ENCODE results near the gene CCT2. TPM values are rescaled to one million over a fixed set of nuclear protein-coding genes. Genes with fewer than 3 reads are reported as not detected.

Gene CCT2
- total and polyA plus RNA-seq, 2 of the 4 experiments (the other 2 are of a cell fraction) = 194 to 651 TPM

DNA sequence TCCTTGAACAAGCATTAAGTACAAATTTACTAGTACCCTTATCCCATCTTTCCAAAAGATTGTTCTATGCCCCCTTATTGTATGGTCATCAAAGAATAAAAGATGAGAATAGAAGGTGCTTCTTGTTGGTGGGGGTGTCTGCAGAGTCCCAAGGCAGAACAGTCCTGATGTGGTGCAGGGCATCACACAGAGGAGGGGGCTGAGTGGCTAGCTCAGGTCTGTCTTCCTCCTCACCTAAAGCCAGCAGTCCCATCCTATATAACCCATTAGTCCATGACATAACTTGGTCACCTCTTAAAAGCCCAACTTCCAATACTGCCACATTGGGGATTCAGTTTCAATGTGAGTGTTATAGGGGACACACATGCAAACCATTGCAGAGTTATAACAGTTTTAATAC lies 15.5 kb downstream of the CCT2 start:
- dilution Hi-C loops (cut with HindIII; ENCODE audit: low sequenced_read_pairs, unreplicated experiment) = no loop called here
- no peak for TF ChIP-seq POLR2A (IDR thresholded peaks at IDR 0.05; ENCODE audit: low read depth, low read length)
- no peak for TF ChIP-seq MXI1 (IDR thresholded peaks at IDR 0.05; ENCODE audit: borderline replicate concordance, low read depth, low read length)
- no peak for TF ChIP-seq NFE2L2 (IDR thresholded peaks at IDR 0.05; ENCODE audit: low read depth, low read length)
- TF ChIP-seq MAFK (IDR thresholded peaks at IDR 0.05; ENCODE audit: low read depth, low read length) = no peak
- TF ChIP-seq, protein P1, sequence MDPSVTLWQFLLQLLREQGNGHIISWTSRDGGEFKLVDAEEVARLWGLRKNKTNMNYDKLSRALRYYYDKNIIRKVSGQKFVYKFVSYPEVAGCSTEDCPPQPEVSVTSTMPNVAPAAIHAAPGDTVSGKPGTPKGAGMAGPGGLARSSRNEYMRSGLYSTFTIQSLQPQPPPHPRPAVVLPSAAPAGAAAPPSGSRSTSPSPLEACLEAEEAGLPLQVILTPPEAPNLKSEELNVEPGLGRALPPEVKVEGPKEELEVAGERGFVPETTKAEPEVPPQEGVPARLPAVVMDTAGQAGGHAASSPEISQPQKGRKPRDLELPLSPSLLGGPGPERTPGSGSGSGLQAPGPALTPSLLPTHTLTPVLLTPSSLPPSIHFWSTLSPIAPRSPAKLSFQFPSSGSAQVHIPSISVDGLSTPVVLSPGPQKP (IDR thresholded peaks at IDR 0.05; ENCODE audit: borderline replicate concordance, low read depth, low read length) = no peak
- TF ChIP-seq FOS (IDR thresholded peaks at IDR 0.05; ENCODE audit: low read depth, low read length) = no peak
- TF ChIP-seq RAD21 (IDR thresholded peaks at IDR 0.05; ENCODE audit: low read length) = no peak
- TF ChIP-seq BHLHE40 (IDR thresholded peaks at IDR 0.05; ENCODE audit: low read depth, low read length) = no peak
- no peak for TF ChIP-seq MAZ (IDR thresholded peaks at IDR 0.05; ENCODE audit: borderline replicate concordance, low read depth, low read length)
- no peak for TF ChIP-seq CHD1 (IDR thresholded peaks at IDR 0.05; ENCODE audit: low read depth, low read length)
- no peak for TF ChIP-seq SMC3 (IDR thresholded peaks at IDR 0.05; ENCODE audit: low read depth, low read length)
- no peak for TF ChIP-seq CEBPB (IDR thresholded peaks at IDR 0.05; ENCODE audit: low read depth, low read length)
- TF ChIP-seq RCOR1 (IDR thresholded peaks at IDR 0.05; ENCODE audit: insufficient replicate concordance, low read length) = no peak
- TF ChIP-seq, protein P2, sequence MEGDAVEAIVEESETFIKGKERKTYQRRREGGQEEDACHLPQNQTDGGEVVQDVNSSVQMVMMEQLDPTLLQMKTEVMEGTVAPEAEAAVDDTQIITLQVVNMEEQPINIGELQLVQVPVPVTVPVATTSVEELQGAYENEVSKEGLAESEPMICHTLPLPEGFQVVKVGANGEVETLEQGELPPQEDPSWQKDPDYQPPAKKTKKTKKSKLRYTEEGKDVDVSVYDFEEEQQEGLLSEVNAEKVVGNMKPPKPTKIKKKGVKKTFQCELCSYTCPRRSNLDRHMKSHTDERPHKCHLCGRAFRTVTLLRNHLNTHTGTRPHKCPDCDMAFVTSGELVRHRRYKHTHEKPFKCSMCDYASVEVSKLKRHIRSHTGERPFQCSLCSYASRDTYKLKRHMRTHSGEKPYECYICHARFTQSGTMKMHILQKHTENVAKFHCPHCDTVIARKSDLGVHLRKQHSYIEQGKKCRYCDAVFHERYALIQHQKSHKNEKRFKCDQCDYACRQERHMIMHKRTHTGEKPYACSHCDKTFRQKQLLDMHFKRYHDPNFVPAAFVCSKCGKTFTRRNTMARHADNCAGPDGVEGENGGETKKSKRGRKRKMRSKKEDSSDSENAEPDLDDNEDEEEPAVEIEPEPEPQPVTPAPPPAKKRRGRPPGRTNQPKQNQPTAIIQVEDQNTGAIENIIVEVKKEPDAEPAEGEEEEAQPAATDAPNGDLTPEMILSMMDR (conservative IDR thresholded peaks at IDR 0.05; ENCODE audit: low read depth, low read length) = no peak
- TF ChIP-seq, protein P3, sequence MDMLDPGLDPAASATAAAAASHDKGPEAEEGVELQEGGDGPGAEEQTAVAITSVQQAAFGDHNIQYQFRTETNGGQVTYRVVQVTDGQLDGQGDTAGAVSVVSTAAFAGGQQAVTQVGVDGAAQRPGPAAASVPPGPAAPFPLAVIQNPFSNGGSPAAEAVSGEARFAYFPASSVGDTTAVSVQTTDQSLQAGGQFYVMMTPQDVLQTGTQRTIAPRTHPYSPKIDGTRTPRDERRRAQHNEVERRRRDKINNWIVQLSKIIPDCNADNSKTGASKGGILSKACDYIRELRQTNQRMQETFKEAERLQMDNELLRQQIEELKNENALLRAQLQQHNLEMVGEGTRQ (IDR thresholded peaks at IDR 0.05; ENCODE audit: low read depth, low read length) = no peak
- TF ChIP-seq RFX5 (IDR thresholded peaks at IDR 0.05; ENCODE audit: low read depth, low read length) = no peak
- CTCF ChIA-PET = no interaction called here

More for the DNA sequence above, 15.5 kb downstream of the CCT2 start:
- Histone ChIP-seq H2AFZ (replicated peaks; ENCODE audit: low read length, poor library complexity) (no peak overlapping the region), H3K23ac (ENCODE audit: low read depth, low read length) (no peak overlapping the region), H2AK9ac (replicated peaks; ENCODE audit: low read depth, low read length, poor library complexity) (no peak overlapping the region), H3K4ac (ENCODE audit: low read depth, low read length) (no peak overlapping the region), H3K4me2 (ENCODE audit: low read depth, low read length) (no peak overlapping the region), H3K4me1 (ENCODE audit: control insufficient read depth, insufficient read depth, low read length) (no peaks in the 10 kb centered on the region), H3K36me3 (ENCODE audit: control insufficient read depth, insufficient read depth, low read length) (peaks cover 39% of the 10 kb centered on the region), H3K9me3 (ENCODE audit: control insufficient read depth, insufficient read depth, low read length) (0 out of 2 replicates have a peak, but pooled peaks cover 2% of the 10 kb centered on the region), H4K5ac (ENCODE audit: low read depth, low read length) (no peak overlapping the region), H3K4me3 (ENCODE audit: insufficient read depth, low read depth, low read length) (no peak overlapping the region), H3K27me3 (ENCODE audit: control insufficient read depth, insufficient read depth, low read length) (no peaks in the 10 kb centered on the region), H3K56ac (ENCODE audit: extremely low read depth, insufficient read depth, low read length) (no peak overlapping the region), H4K8ac (ENCODE audit: low read depth in 2 of 2, low read length in 2 of 2) (no peak overlapping the region), H2BK5ac (ENCODE audit: low read depth, low read length, poor library complexity, severe bottlenecking) (no peak overlapping the region), H3K9ac (ENCODE audit: low read depth, low read length) (no peak overlapping the region), H2BK120ac (ENCODE audit: low read depth, low read length) (no peak overlapping the region), H3K27ac (ENCODE audit: insufficient read depth, low read length) (no peak overlapping the region), H3K14ac (replicated peaks; ENCODE audit: low read depth, low read length) (no peak overlapping the region), H2BK20ac (ENCODE audit: low read depth, low read length) (no peak overlapping the region), H4K20me1 (ENCODE audit: insufficient read depth, low read length) (no peaks in the 10 kb centered on the region), H3K9me1 (ENCODE audit: insufficient read depth, low read length) (no peaks in the 10 kb centered on the region), H3K18ac (ENCODE audit: low read depth, low read length) (no peak overlapping the region), H4K91ac (ENCODE audit: insufficient read depth, low read depth, low read length) (no peak overlapping the region), H2AK5ac (ENCODE audit: low read depth, low read length) (no peak overlapping the region), H2BK15ac (ENCODE audit: low read depth, low read length) (no peak overlapping the region), H3K79me1 (ENCODE audit: low read depth in 1 of 2, low read length in 2 of 2) (peaks cover 1% of the 10 kb centered on the region in 2 experiments; a peak in 2 of 4 replicates)
- POLR2A ChIA-PET (ENCODE audit: unreplicated experiment) = no interaction called here
- ATAC-seq (ENCODE audit: low read depth) (no peak), DNase-seq (no peak)
- intact Hi-C loops (cut with micrococcal nuclease) = loop anchor here (10.0 kb wide), 1 partner anchor 134 kb away; the partner anchor contains the start of gene RAB3IP
- in situ Hi-C loops (cut with MboI; ENCODE audit: low sequenced_read_pairs) = no loop called here
- BruUV-seq (replicated peaks) = no TSS peak
